HL-60 (cell line): Measurements from ENCODE around the gene CBX8.
A peak's percentile ranks its signal among the peaks of the same experiment; 100 is the strongest.

Experiments used
- DNase-seq, 2 experiments: peaks; one replicate each; pipeline ENCODE4 v3.0.0-alpha.2; 2010 to 2020; ENCODE audit warnings: low read depth in 1 of 2, low spot score in 1 of 2
- H3K27ac ChIP-seq: fragments of 250-450 bp; sonication (Bioruptor Pico); replicated peaks from 2 replicates; pipeline ENCODE4 v1.5.1; 2020; ENCODE audit warnings: mild to moderate bottlenecking, moderate library complexity
- H3K27me3 ChIP-seq: fragments of 250-450 bp; sonication (Bioruptor Pico); 2 replicates; pipeline ENCODE4 v1.5.1; 2021; ENCODE audit warnings: mild to moderate bottlenecking, moderate library complexity; ENCODE audit not compliant: insufficient read depth, poor library complexity, severe bottlenecking
- H3K4me3 ChIP-seq: replicated peaks from 2 replicates; pipeline ENCODE4 v1.5.1; 2011; ENCODE audit warnings: mild to moderate bottlenecking, control low read depth, low read length; ENCODE audit not compliant: insufficient read depth
- CTCF ChIP-seq: IDR thresholded peaks from one replicate; pipeline ENCODE4 v1.5.1; 2011; ENCODE audit warnings: low read length, control low read depth, inconsistent platforms; ENCODE audit not compliant: insufficient read depth
- GABPA ChIP-seq: IDR thresholded peaks from 2 replicates; pipeline ENCODE4 v1.6.1; 2012; ENCODE audit warnings: low read depth
- POLR2AphosphoS5 ChIP-seq: IDR thresholded peaks from 2 replicates; pipeline ENCODE4 v1.6.1; 2012; ENCODE audit warnings: low read depth
- REST ChIP-seq: IDR thresholded peaks from 2 replicates; pipeline ENCODE4 v1.6.1; 2012; ENCODE audit warnings: low read depth; ENCODE audit not compliant: insufficient replicate concordance
- SPI1 ChIP-seq: IDR thresholded peaks from 2 replicates; pipeline ENCODE4 v1.6.1; 2012; ENCODE audit warnings: low read depth, mild to moderate bottlenecking, borderline replicate concordance

CBX8 gene

GRCh38 chr17:79829004-79829403, 32.1 kb upstream of the CBX8 start:
- Histone ChIP-seq H3K27ac (no peak overlapping the region), H3K27me3 (no peaks in the 10 kb centered on the region), H3K4me3 (no peak overlapping the region)
- no peak for TF ChIP-seq REST
- no peak for TF ChIP-seq GABPA
- no peak for TF ChIP-seq SPI1
- TF ChIP-seq POLR2AphosphoS5, result no peak
- TF ChIP-seq CTCF, result no peak
- no peak for DNase-seq

- DNase-seq, result no peak
- H3K27me3 ChIP-seq, result no peaks in the 10 kb centered on the region
- H3K27ac ChIP-seq, result no peak overlapping the region
- H3K4me3 ChIP-seq, result no peak overlapping the region
- TF ChIP-seq REST (no peak), SPI1 (no peak), GABPA (no peak), CTCF (no peak), POLR2AphosphoS5 (no peak)
Observed at GRCh38 chr17:79826841-79827578, 30.1 kb upstream of the CBX8 start.

- Histone ChIP-seq H3K27ac (no peak overlapping the region), H3K4me3 (no peak overlapping the region), H3K27me3 (no peaks in the 10 kb centered on the region)
- TF ChIP-seq POLR2AphosphoS5 (peak; percentile 29; the same call in 1 of the 2 replicates), REST (no peak), CTCF (no peak), GABPA (peak; percentile 57; the same call in 1 of the 2 replicates), SPI1 (peak; percentile 100)
- DNase-seq, result peak in 1 of 2 experiments; percentile 82
Observed at GRCh38 chr17:79826204-79826680, 29.4 kb upstream of the CBX8 start.
